Mucosa of descending colon (tissue), 3 donors: ENCODE data around the gene SRP68. TPM values are rescaled to one million over a fixed set of nuclear protein-coding genes. Genes with fewer than 3 reads are reported as not detected.

Experiments used
- ATAC-seq: fragments of 200-7000 bp; cut with Tn5 transposase; one replicate; pipeline ENCODE4 v1.9.1; 2020; ENCODE audit warnings: mild to moderate bottlenecking, moderate library complexity
- DNase-seq, 3 donors: peaks; one replicate each; pipeline ENCODE4 v3.0.0-alpha.2; 2020
- H3K36me3 ChIP-seq: fragments of 200-600 bp; one replicate; pipeline ENCODE4 v1.8.0; 2021; ENCODE audit warnings: low read depth, mild to moderate bottlenecking
- H3K4me1 ChIP-seq: fragments of 200-600 bp; one replicate; pipeline ENCODE4 v1.8.0; 2021; ENCODE audit warnings: low read depth, mild to moderate bottlenecking
- H3K4me3 ChIP-seq: fragments of 200-600 bp; one replicate; pipeline ENCODE4 v1.8.0; 2021; ENCODE audit warnings: mild to moderate bottlenecking
- H3K9me3 ChIP-seq: fragments of 200-600 bp; one replicate; pipeline ENCODE4 v1.8.0; 2021; ENCODE audit warnings: mild to moderate bottlenecking
- CTCF ChIP-seq: fragments of 200-600 bp; IDR thresholded peaks from one replicate; pipeline ENCODE4 v1.8.0; 2022; ENCODE audit warnings: antibody characterized with exemption, mild to moderate bottlenecking
- intact Hi-C, 2 donors: fragments of 100-400 bp; cut with DNase I in 1 of 2; cut with micrococcal nuclease in 1 of 2; formaldehyde crosslinking; loops; one replicate each; pipeline versions ENCODE4 v1.11.0 to v1.11.1; 2022; cut with DNase I, micrococcal nuclease
- long read RNA-seq, 2 donors: library from polyadenylated mRNA; unstranded; transcript quantifications; one replicate each; pipeline ENCODE4 v2.0.0, GENCODE V29; 2019 to 2021
- total RNA-seq, 3 donors: library from RNA; stranded (reverse); fragmentation: NEBNext Ultra II Directional in 2 of 3; extraction: Animal tissue kit (Norgen Biotek cat#: 25700) in 2 of 3; gene quantifications; one replicate each; pipeline versions ENCODE4 v1.2.1 to v1.2.4, GENCODE V29; 2021 to 2023
- donor health status: DM: no; HTN: no; CAD: no; lungs with moderate emphysema.
- donor health status: DM: no; HTN: no; CAD: no.
- donor health status: DM: no; HTN: yes; CAD: no.

Gene SRP68
- total RNA-seq, result 10 to 100 TPM; 47.3 to 86.6 (median 53.0) TPM
- long read RNA-seq, donor 1, transcript SRP68-201 (16 exons, 2,649 nt), result major isoform, 123 of 143 reads
- long read RNA-seq, donor 1, partial matches to known transcripts, result 13 of 143 reads
- long read RNA-seq, donor 1, other reads (novel, unspliced or antisense), result 7 of 143 reads
- long read RNA-seq, donor 2, transcript SRP68-201 (16 exons, 2,649 nt), result major isoform, 23 of 24 reads
- long read RNA-seq, donor 2, partial matches to known transcripts, result 0 of 24 reads
- long read RNA-seq, donor 2, other reads (novel, unspliced or antisense), result 0 of 24 reads

GRCh38 chr17:76072148-76072858, at the start of gene SRP68:
Gene SRP68 (minus strand): TSS chr17:76072517. CDS start chr17:76072491, 26 bp downstream.
- ATAC-seq, result peak; percentile 99
- intact Hi-C loops, result no loop called here

GRCh38 chr17:76121932-76122430, 49.7 kb upstream of the SRP68 start:
- DNase-seq (no peak), ATAC-seq (peak; percentile 13)
- Histone ChIP-seq H3K4me3 (no peak overlapping the region), H3K4me1 (no peaks in the 10 kb centered on the region), H3K36me3 (no peaks in the 10 kb centered on the region), H3K9me3 (no peaks in the 10 kb centered on the region)
- intact Hi-C loops, result loop anchor here (5.0 to 10.0 kb wide), 4 partner anchors 60 to 175 kb away; no protein-coding TSS in a partner anchor
- no peak for TF ChIP-seq CTCF

More at GRCh38 chr17:76072148-76072858, at the start of gene SRP68:
- Histone ChIP-seq H3K4me1 (peaks cover 44% of the 10 kb centered on the region), H3K36me3 (no peaks in the 10 kb centered on the region), H3K9me3 (no peaks in the 10 kb centered on the region), H3K4me3 (peak within 1 kb of the TSS; percentile 72)
- DNase-seq, result peak; percentile 94 to 95 (median 95)
- no peak for TF ChIP-seq CTCF

GRCh38 chr17:76120658-76121008, 48.3 kb upstream of the SRP68 start:
- no peak overlapping the region for H3K4me3 ChIP-seq
- no peak for TF ChIP-seq CTCF
- ATAC-seq, result no peak
- no peak for DNase-seq
- H3K36me3 ChIP-seq, result no peaks in the 10 kb centered on the region
- H3K9me3 ChIP-seq, result no peaks in the 10 kb centered on the region
- intact Hi-C loops, result loop anchor here (5.0 to 10.0 kb wide), 4 partner anchors 62 to 177 kb away; no protein-coding TSS in a partner anchor
- no peaks in the 10 kb centered on the region for H3K4me1 ChIP-seq

GRCh38 chr17:76119409-76120371, 47.4 kb upstream of the SRP68 start:
- ATAC-seq (no peak), DNase-seq (no peak)
- Histone ChIP-seq H3K9me3 (no peaks in the 10 kb centered on the region), H3K4me3 (no peak overlapping the region), H3K4me1 (no peaks in the 10 kb centered on the region), H3K36me3 (no peaks in the 10 kb centered on the region)
- intact Hi-C loops, result loop anchor here (5.0 to 10.0 kb wide), 4 partner anchors 63 to 178 kb away; no protein-coding TSS in a partner anchor
- TF ChIP-seq CTCF, result no peak

- Histone ChIP-seq H3K36me3 (no peaks in the 10 kb centered on the region), H3K9me3 (no peaks in the 10 kb centered on the region), H3K4me3 (no peak overlapping the region), H3K4me1 (no peaks in the 10 kb centered on the region)
- no peak for ATAC-seq
- no peak for DNase-seq
- intact Hi-C loops, result no loop called here
- TF ChIP-seq CTCF, result no peak
Measured at GRCh38 chr17:76115138-76115754, 42.9 kb upstream of the SRP68 start.
